ENCODE data around the gene VSNL1.

DNA sequence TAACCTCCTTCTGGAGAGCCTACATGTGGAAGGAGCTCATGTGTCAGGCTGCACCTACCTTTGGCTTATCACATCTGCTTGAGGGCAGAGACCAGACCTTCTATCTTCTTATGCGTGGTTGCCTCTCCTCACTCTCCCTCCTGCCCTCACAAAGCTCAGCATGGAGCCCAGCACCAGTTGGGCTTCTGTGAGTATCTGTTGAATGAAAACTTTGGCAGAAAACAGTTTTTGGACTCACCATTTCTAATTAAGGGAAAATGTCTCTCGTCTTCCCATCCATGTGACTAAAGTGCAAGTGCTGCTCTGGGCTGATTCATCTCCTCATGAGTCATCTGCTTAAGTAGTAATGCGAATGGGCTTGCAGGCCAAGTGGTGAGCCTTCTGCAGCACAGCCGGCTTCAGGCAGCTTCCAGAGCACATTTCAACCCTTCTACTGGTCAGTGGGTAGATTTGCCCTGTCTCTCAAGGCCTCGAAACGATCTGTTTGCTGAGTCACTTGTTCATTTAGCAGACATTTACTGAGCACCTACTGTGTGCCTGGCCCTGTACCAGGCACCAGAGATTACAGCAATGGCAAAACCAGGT is 102.6 kb downstream of the VSNL1 start:
- TF ChIP-seq, protein P1, sequence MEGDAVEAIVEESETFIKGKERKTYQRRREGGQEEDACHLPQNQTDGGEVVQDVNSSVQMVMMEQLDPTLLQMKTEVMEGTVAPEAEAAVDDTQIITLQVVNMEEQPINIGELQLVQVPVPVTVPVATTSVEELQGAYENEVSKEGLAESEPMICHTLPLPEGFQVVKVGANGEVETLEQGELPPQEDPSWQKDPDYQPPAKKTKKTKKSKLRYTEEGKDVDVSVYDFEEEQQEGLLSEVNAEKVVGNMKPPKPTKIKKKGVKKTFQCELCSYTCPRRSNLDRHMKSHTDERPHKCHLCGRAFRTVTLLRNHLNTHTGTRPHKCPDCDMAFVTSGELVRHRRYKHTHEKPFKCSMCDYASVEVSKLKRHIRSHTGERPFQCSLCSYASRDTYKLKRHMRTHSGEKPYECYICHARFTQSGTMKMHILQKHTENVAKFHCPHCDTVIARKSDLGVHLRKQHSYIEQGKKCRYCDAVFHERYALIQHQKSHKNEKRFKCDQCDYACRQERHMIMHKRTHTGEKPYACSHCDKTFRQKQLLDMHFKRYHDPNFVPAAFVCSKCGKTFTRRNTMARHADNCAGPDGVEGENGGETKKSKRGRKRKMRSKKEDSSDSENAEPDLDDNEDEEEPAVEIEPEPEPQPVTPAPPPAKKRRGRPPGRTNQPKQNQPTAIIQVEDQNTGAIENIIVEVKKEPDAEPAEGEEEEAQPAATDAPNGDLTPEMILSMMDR (tag by site-specific recombination; IDR thresholded peaks at IDR 0.05): no peak
- TF ChIP-seq, protein P2, sequence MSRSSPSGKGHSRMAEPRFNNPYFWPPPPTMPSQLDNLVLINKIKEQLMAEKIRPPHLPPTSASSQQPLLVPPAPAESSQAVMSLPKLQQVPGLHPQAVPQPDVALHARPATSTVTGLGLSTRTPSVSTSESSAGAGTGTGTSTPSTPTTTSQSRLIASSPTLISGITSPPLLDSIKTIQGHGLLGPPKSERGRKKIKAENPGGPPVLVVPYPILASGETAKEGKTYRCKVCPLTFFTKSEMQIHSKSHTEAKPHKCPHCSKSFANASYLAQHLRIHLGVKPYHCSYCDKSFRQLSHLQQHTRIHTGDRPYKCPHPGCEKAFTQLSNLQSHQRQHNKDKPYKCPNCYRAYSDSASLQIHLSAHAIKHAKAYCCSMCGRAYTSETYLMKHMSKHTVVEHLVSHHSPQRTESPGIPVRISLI (tag by site-specific recombination; IDR thresholded peaks at IDR 0.05): no peak
- TF ChIP-seq, protein P3, sequence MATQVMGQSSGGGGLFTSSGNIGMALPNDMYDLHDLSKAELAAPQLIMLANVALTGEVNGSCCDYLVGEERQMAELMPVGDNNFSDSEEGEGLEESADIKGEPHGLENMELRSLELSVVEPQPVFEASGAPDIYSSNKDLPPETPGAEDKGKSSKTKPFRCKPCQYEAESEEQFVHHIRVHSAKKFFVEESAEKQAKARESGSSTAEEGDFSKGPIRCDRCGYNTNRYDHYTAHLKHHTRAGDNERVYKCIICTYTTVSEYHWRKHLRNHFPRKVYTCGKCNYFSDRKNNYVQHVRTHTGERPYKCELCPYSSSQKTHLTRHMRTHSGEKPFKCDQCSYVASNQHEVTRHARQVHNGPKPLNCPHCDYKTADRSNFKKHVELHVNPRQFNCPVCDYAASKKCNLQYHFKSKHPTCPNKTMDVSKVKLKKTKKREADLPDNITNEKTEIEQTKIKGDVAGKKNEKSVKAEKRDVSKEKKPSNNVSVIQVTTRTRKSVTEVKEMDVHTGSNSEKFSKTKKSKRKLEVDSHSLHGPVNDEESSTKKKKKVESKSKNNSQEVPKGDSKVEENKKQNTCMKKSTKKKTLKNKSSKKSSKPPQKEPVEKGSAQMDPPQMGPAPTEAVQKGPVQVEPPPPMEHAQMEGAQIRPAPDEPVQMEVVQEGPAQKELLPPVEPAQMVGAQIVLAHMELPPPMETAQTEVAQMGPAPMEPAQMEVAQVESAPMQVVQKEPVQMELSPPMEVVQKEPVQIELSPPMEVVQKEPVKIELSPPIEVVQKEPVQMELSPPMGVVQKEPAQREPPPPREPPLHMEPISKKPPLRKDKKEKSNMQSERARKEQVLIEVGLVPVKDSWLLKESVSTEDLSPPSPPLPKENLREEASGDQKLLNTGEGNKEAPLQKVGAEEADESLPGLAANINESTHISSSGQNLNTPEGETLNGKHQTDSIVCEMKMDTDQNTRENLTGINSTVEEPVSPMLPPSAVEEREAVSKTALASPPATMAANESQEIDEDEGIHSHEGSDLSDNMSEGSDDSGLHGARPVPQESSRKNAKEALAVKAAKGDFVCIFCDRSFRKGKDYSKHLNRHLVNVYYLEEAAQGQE (tag by site-specific recombination; IDR thresholded peaks at IDR 0.05): no peak
- TF ChIP-seq ZNF335 (tag by site-specific recombination; conservative IDR thresholded peaks at IDR 0.05): no peak

Data from HEK293 (cell line).